ENCODE data around the gene USB1. TPM values are rescaled to one million over a fixed set of nuclear protein-coding genes. Genes with fewer than 3 reads are reported as not detected.

The USB1 gene
- total and polyA plus RNA-seq, 4 donors, result 14.7 to 72.7 (median 38.7) TPM

GRCh38 chr16:57996406-57997175, 4.6 kb upstream of the USB1 start:
- no peak for DNase-seq

GRCh38 chr16:57997176-57997527, 4.1 kb upstream of the USB1 start:
- Histone ChIP-seq H3K27ac (ENCODE audit: low read depth in 1 of 2, low read length in 1 of 2) (no peak overlapping the region), H3K9ac (ENCODE audit: insufficient read depth in 1 of 2, low read length in 2 of 2) (no peak overlapping the region), H3K27me3 (ENCODE audit: control insufficient read depth in 3 of 3, insufficient read depth in 3 of 3, low read length in 2 of 3) (no peaks in the 10 kb centered on the region), H3K4me3 (no peak overlapping the region), H3K36me3 (ENCODE audit: control insufficient read depth in 4 of 4, insufficient read depth in 4 of 4, low read length in 4 of 4) (peaks cover 2 to 33% (median 18%) of the 10 kb centered on the region in 4 donors), H3K4me1 (ENCODE audit: control insufficient read depth in 5 of 5, insufficient read depth in 5 of 5, low read length in 5 of 5) (peaks cover 0 to 38% (median 10%) of the 10 kb centered on the region in 5 donors), H3K9me3 (ENCODE audit: control insufficient read depth in 4 of 4, insufficient read depth in 3 of 4, low read length in 3 of 4) (no peaks in the 10 kb centered on the region)
- WGBS, 2 donors, result 97% methylated on average over 35 of the region's 35 CpGs
- no peak for DNase-seq
- no peak for ATAC-seq (ENCODE audit: insufficient read depth, low FRiP score)
- TF ChIP-seq CTCF (IDR thresholded peaks at IDR 0.05; ENCODE audit: control extremely low read depth, extremely low read depth), result no peak

More at GRCh38 chr16:57996406-57997175, 4.6 kb upstream of the USB1 start:
- Histone ChIP-seq H3K27me3 (ENCODE audit: control insufficient read depth in 3 of 3, insufficient read depth in 3 of 3, low read length in 2 of 3) (no peaks in the 10 kb centered on the region), H3K4me3 (no peak overlapping the region), H3K36me3 (ENCODE audit: control insufficient read depth in 4 of 4, insufficient read depth in 4 of 4, low read length in 4 of 4) (peaks cover 2 to 33% (median 18%) of the 10 kb centered on the region in 4 donors), H3K4me1 (ENCODE audit: control insufficient read depth in 5 of 5, insufficient read depth in 5 of 5, low read length in 5 of 5) (peaks cover 0 to 36% (median 10%) of the 10 kb centered on the region in 5 donors), H3K27ac (ENCODE audit: low read depth in 1 of 2, low read length in 1 of 2) (no peak overlapping the region), H3K9me3 (ENCODE audit: control insufficient read depth in 4 of 4, insufficient read depth in 3 of 4, low read length in 3 of 4) (no peaks in the 10 kb centered on the region), H3K9ac (ENCODE audit: insufficient read depth in 1 of 2, low read length in 2 of 2) (no peak overlapping the region)
- 93 to 94% methylated on average over 61 to 62 of the region's 62 CpGs for WGBS, 2 donors
- no peak for ATAC-seq (ENCODE audit: insufficient read depth, low FRiP score)
- no peak for TF ChIP-seq CTCF (IDR thresholded peaks at IDR 0.05; ENCODE audit: control extremely low read depth, extremely low read depth)

GRCh38 chr16:57997528-57998265, 3.5 kb upstream of the USB1 start:
- H3K4me3 ChIP-seq, result no peak overlapping the region
- no peak overlapping the region for H3K27ac ChIP-seq (ENCODE audit: low read depth in 1 of 2, low read length in 1 of 2)
- 95 to 96% methylated on average over 36 of the region's 36 CpGs for WGBS, 2 donors
- no peaks in the 10 kb centered on the region for H3K9me3 ChIP-seq (ENCODE audit: control insufficient read depth in 4 of 4, insufficient read depth in 3 of 4, low read length in 3 of 4)
- no peak for ATAC-seq (ENCODE audit: insufficient read depth, low FRiP score)
- H3K27me3 ChIP-seq (ENCODE audit: control insufficient read depth in 3 of 3, insufficient read depth in 3 of 3, low read length in 2 of 3), result no peaks in the 10 kb centered on the region
- no peak for TF ChIP-seq CTCF (IDR thresholded peaks at IDR 0.05; ENCODE audit: control extremely low read depth, extremely low read depth)
- H3K4me1 ChIP-seq (ENCODE audit: control insufficient read depth in 5 of 5, insufficient read depth in 5 of 5, low read length in 5 of 5), result peaks cover 0 to 38% (median 10%) of the 10 kb centered on the region in 5 donors
- no peak for DNase-seq
- H3K9ac ChIP-seq (ENCODE audit: insufficient read depth in 1 of 2, low read length in 2 of 2), result no peak overlapping the region
- H3K36me3 ChIP-seq (ENCODE audit: control insufficient read depth in 4 of 4, insufficient read depth in 4 of 4, low read length in 4 of 4), result peaks cover 5 to 33% (median 18%) of the 10 kb centered on the region in 4 donors
